HL-60/S4 treated with retinoic acid at 250 ng/mL for 4 days and 3 days (cell line): Measurements from ENCODE around the gene ABCG4.
"Not testable (repeated sequence)": the region's sequence is repeated elsewhere in the genome, so short reads cannot be mapped to it uniquely, and the experiment has no call there.

Experiments
- in situ Hi-C: fragments of 300-500 bp; cut with MboI; formaldehyde crosslinking; loops from 2 replicates; pipeline ENCODE4 v1.7.0; 2022; ENCODE audit warnings: low sequenced_read_pairs

Gene ABCG4

DNA sequence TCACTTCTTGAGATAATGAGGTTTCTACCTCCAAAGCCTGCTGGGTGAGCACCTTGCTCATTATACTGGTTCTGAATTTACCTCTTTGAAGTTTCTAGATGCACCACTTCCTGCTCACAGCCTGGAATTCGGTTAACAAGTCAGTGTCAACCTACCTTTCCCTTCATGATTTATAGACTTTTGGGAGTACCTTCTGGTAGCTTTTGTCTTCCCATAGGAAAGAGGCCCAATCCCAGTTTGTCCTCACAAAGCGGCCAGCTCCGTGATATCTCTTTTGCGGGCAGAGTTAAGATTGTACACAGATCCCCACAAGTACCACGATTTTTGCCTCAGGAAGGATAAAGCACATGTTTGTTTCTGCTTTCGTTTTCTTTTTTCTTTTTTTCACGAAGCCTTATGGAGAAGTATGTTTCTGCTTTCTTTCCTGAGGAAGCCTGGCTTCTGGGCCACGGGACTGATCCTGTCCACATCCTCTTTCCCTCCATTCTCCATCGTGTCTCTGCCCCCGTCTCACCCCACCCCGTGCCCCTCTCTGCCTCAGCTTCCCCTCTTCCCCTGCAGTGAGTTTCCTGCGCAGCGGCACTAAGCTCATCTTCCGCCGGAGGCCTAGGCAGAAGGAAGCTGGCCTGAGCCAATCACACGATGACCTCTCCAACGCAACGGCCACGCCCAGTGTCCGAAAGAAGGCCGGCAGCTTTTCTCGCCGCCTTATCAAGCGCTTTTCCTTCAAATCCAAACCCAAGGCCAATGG is 33.2 kb upstream of the ABCG4 start:
- in situ Hi-C loops, result no loop called here

DNA sequence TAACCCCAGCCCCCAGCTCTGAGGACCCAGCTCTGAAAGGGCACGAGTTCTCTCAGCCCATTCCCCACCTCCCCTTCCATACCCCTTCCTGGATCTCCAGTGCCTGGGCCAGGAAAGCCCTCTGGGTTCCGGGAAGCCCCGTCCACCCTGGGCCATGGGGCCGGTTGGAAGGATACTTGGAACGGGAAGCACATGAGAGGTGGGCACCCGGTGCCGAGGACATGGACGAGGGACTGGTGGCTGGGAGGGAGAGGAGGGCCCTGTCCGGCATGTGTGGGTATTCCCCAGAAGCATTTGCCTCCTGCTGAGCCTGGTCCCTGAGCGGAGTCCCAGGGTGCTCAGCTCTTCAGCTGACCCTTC is 32.6 kb upstream of the ABCG4 start:
- in situ Hi-C loops, result no loop called here

DNA sequence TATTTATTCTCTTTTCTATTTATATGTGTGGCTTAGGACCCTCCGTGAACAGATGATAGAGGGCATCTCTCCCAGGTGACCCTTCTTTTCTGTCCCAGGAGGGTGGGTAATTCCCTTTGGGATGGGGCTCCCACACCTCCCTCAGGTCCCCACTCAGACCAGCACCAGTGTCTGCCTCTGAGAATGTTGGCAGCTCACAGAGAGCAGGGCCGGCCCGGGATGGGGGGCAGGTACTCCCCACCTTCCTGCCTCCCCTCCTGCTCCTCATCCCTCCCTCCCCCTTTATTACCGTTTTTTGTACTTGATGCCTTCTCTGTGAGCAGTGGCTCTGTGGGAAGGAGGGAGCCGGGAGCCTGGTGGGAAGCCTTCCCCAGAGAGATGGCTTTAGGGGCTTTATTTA is 32.3 kb upstream of the ABCG4 start:
- in situ Hi-C loops, result no loop called here

DNA sequence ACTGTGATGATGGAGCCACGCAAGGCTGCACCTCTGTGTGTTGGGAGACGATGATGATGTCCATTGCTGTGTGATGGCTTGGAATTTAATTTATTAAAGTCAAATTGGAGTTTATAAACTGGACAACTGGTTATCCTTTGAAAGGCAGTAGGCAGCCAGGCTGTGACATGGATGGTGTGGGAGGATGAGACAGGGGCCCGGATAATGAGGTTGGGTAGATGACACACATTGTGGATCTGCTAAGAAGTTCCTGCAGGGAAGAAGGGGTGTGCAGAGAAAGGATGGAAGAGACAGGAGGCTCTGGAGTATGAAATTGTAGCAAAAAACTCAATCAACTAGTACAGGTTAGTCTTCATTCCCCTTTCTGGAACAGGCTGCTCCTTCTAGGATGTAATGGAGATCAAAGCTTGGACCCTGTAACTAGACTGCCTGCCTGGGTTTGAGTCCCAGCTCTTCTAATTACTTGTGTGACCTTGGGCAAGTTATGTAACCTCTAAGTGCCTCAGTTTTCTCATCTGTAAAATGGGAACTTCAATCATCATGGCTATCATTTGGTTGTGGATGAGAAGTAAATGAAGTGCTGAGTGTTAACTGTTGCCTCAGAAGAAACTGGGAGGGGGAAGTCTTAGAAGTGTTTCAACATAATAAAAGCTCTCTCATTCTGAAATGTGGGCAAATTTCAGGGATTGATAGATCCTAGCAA is 31.7 kb upstream of the ABCG4 start:
- in situ Hi-C loops, result no loop called here

DNA sequence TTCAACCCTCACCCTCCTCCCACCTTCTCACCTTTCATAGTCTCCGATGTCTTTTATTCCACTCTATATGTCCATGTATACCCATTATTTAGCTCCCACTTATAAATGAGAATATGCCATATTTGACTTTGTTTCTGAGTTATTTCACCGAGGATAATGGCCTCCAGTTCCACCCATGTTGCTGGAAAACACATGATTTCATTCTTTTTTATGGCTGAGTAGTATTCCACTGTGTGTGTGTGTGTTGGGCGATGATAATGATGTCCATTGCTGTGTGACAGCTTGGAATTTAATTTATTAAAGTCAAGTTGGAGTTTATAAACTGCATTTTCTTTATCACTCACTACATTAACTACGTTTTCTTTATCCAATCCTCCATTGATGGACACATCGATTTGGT is 30.6 kb upstream of the ABCG4 start:
- in situ Hi-C loops, result no loop called here

DNA sequence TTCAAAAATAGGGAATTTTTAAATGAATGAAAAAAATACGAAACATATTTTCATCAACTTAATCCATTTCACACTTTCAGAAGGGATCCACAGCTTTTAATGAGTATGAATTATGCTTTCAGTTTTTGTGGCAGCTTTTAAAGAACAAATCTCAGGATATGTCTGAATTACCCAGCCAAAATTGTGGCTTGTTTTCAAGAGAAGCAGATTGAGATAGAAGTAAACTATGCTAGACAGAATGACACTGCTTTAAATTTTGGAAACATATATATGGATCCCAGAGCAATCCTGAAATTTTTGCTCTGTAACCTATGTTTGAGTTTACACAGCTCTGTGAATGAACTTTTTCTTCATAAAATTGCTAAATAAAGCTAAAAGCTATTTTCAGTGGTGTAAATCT is 29.9 kb upstream of the ABCG4 start:
- in situ Hi-C loops, result no loop called here

DNA sequence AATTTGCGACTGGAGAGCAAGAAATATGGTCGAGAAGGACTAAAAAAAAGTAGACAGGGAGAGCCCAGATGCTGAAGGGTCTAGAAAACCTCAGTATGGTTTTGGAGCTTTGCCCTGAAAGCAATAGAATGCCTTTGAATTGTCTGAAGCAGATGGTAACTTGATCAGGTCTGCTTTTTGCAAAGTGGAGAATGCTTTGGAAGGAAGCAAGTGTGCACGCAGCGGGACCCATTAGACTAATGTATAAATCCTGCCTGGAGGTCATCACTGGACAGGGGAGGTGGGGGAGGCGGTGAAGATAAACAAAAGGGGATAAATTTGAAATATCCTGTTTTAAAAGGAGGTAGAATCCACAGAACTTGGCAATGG is 28.2 kb upstream of the ABCG4 start:
- in situ Hi-C loops, result no loop called here

DNA sequence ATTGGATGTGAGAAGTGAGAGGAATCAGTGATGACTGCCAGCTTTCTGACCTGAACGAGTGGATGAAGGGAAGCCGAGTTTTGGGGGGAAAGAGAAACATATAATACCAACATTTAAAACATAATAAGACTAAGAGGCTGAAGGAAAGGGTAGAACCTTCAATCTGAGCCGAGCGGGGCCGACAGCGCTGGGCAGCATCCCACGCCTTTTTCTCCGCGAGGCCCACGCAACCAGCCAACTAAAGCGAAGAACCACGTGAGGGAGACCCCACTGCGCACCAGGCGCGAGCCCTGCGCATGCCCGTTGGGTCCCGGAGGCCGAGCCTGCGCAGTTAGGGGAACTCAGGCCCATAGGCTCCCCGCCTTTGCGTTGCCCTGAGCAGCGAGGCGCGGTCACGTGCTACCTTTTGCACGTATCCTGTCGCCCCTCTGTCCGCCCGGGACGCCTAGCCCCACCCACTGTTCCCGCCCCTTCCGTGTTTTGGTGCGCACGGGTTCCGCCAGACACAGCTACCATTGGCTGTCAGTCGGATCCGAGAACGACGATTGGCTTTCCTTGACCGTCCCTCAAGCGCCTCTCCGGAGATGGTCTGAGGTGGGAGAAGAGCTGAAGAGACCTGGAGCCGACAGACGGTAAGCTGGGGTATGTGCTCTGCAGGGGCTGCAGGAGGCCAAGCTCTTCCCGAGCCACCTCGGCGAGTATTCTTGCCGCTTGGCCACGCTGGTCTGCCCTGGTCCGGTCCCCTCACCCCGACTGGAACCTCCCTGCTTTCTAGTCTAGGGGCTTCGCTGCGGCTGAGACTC is 27.6 kb upstream of the ABCG4 start, which contains the start of gene HINFP:
TSS of gene HINFP (plus strand) at position 573 of the 803 bp plus-strand sequence. CDS start 5,365 bp downstream, outside the sequence.
- in situ Hi-C loops, result no loop called here

DNA sequence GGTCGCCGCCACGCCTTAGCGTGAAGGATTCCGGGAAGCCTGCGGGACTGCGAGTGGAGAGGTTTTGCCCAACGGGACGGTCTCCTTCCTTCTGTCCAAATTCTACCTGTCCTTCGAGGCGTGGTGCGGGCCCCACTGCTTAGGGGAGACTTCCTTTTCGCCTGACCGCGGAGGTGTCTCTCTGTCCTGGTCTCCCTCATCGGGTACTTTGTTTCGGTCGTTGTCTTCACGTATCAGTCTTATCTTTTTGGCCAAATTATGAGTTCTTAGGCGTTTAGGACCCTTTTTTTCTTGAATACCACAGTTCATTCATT is 27.1 kb upstream of the ABCG4 start:
- in situ Hi-C loops, result no loop called here

DNA sequence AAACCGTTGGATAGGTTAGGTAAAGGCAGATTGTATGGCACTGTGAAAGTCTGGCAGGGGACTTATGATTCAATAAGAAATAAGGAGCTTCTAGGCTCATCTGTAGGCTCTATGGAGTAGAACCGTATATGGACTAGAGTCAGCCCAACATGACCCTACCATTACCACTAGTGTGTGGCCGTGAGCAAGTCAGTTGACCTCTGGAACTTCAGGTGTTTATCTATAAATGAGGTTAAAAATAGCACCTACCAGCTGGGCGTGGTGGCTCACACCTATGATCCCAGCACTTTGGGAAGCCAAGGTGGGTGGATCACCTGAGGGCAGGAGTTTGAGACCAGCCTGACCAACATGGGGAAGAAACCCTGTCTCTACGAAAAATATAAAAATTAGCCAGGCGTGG is 23.0 kb upstream of the ABCG4 start:
- in situ Hi-C loops, result no loop called here

DNA sequence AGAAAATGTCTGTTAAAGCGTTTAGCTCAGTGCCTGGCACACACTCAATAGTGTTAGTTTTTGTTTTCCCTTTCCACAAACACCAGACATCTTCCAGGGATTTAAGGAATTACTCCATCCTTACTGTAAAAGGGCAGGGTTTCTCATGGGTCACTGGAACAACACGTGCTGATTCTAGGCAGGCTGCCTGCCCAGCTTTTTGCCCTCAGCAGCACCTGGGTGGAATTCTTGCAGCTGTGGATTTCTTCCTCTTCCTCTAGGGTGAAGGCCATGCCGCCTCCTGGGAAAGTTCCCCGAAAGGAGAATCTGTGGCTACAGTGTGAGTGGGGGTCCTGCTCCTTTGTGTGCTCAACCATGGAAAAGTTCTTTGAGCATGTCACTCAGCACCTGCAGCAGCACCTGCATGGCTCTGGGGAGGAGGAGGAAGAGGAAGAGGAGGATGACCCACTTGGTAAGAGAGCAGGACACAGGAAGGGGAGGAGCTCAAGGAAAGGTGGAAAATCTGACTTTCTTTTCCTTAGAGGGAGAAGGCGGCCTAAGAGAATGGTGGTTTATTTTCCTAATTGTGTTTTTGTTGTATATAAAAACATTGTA is 22.1 kb upstream of the ABCG4 start:
- in situ Hi-C loops, result no loop called here

DNA sequence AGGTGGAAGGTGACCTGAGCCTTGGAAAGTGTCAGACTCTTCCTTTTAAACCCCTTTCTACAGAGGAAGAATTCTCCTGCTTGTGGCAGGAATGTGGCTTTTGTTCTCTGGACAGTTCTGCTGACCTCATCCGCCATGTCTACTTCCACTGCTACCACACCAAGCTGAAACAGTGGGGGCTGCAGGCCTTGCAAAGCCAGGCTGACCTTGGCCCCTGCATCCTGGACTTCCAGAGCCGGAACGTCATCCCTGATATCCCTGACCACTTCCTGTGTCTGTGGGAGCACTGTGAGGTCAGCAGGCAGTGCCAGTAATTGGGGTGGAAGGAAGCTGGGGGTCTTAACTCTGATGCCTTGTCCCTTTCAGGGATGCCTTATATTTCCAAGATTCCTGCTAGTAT is 18.2 kb upstream of the ABCG4 start:
- in situ Hi-C loops, result no loop called here

DNA sequence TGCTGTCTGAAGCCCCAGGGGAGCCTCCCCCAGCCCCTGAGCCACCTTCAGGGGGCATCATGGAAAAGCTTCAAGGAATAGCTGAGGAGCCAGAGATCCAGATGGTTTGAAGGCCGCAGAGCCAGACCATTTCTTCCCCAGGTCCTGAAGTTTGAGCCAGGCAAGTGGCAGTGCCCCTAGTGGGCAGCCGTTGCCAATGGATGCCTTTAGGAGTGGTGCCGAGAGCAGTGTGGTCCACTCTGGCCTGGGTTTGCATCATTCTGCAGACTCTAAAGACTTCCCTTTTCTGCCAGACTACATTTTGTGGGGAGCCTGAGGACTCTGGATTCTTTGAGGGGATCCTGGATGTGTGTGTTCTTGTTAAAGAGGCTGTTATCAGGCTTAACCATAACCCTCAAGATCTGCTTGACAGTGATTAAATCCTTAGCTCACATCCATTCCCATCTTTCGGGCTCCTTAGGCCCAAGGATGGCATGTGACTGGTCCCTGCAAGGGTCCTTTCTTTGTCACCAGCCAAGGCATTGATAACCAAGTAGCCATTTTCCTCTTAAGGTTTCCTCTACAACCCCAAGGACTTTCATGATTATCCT is 14.4 kb upstream of the ABCG4 start:
- in situ Hi-C loops, result no loop called here

DNA sequence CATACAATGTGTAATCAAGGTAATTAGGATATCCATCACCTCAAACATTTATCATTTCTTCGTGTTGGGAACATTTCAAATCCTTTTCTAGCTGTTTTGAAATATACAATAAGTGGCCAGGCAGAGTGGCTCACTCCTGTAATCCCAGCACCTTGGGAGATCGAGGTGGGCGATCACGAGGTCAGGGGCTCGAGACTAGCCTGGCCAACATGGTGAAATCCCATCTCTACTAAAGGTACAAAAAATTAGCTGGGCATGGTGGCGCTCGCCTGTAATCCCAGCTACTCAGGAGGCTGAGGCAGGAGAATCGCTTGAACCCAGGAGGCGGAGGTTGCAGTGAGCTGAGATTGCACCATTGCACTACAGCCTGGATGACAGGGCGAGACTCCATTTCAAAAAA is 9.6 kb upstream of the ABCG4 start:
- in situ Hi-C loops, result not testable (repeated sequence)

DNA sequence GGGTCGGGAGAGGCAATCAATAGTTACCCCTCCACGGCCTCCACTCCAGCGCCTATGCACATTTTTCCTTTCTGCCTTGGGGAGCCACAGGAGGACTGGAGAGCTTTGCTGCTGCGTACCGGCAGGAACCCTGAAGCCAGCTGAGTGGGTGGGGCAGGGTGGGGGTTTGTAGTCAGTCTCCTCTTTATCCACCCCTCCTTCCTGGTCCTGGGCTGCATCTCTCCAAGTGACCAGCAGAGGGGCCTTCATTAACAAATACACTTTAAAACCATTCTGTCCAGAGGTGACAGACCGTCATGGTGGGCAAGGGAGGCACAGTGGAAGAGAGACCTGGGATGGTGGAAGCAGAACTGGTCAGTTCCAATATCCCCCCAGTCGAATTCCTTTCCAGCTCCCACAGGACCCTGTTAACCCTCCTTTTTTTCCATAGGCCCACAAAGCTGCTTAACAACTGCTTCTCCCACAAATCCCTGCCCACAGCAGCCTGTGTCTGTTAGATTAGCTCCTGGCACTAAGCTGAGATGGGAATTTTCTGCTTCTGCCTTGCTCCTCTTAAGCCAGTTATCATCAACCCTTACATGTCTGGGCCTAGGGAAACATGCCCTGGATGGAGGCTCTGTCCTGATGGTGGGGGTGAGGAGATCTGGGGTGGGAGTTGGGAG is 3.9 kb upstream of the ABCG4 start:
- in situ Hi-C loops, result no loop called here

DNA sequence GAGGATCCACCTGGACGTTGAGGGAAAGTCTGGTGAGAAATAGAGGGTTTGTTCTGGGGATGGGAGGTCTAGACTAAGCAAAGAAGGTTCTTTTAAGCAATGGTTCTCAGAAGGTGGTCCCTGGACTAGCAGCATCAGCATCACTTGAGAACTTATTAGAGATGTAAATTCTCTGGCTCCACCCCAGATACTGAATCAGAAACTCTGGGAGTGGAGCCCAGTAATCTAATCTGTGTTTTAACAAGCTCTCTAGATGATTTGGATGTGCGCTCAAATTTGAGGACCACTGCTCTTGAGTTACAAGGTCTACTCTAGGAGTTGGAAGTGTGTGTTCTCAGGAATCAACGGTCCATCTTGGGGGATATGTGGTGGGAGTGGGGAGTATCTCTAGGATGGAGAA is 3.3 kb upstream of the ABCG4 start:
- in situ Hi-C loops, result no loop called here

DNA sequence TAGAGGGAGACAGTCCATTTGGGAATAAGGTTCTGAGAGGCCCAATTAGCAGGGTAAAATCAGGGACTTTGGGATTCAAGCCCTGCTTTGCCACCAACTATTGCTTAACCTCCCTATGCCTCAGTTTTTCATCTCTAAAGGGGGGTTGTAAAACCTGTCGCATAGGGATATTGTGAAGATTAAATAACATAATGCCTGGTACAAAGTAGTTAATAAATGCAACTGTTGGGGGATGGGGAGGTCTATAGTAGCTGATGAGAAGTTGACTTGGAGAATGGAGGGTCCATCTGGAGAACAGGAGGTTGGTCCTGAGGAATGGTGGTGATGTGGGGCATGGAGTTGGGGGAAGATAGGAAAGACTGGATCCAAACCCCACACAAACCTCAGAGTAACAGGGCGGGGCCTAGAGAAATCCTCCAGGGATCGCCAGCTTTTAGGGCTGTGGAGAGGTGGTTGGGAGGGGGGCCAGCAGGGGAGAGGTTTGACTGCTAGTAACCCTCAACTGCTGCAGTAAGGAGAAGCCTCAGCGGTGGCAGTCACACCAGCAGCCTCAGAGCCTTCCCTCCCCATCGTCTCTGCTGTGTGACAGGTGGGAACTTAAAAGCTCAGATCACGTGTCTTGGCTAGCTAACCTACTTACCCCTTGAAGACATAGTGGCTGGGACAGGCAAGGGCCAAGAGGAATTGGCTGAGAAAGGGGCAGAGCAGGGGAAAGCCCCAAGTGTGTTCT is 1.1 kb upstream of the ABCG4 start:
- in situ Hi-C loops, result no loop called here

DNA sequence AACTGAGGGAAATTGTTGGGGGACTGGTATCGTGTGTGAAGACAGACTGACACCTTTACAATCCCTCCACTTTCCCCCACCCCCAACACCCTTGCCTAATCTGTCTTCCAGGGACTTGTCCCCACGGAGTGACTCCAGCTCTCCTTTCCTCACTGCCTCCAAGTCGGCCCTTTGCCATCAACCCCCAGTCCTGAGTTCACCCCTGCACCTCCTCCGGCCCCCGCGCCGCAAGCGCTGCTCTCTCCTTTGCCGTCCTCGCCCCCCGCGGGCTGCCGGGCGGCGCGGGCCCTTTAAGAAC is 183 bp upstream of the ABCG4 start:
- in situ Hi-C loops, result no loop called here

DNA sequence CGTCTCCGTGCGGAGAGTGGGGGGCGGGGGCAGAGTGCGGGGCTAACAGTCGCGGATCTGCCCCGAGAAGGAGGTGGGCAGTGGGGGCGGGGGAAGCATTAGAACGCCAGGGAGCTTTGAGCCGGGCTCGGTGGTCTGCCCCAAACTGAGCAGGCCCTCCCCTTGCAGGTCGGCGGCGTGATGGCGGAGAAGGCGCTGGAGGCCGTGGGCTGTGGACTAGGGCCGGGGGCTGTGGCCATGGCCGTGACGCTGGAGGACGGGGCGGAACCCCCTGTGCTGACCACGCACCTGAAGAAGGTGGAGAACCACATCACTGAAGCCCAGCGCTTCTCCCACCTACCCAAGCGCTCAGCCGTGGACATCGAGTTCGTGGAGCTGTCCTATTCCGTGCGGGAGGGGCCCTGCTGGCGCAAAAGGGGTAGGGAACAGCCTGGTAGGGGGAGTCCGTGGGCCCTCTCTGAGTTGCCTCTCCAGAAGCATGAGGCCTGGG is 979 bp downstream of the ABCG4 start:
- in situ Hi-C loops, result no loop called here

DNA sequence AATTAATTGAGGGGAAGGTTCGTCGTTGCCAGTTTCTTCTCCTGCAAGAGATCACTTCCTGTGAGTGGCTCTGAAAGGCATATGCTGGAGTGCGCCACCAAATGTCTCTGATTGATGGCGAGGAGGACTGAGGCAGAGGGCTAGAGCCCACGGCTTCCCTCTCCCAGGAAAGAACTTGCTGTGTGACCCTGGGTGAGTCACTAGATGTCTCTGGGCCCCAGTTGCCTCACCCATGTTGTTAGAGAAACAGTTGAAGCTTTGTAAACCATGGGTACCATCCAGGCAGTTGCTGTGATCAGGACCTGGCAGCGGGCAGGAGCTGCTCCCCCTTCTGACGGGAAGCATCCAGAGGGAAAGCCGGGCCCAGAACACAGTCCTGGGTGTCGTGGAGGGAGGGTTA is 3.2 kb downstream of the ABCG4 start:
- in situ Hi-C loops, result no loop called here
